HepG2 (cell line): ENCODE data around the gene TOMM20. TPM values are rescaled to one million over a fixed set of nuclear protein-coding genes. Genes with fewer than 3 reads are reported as not detected.

Source experiments
- ARID2 ChIP-seq: sonication (generic); formaldehyde crosslinking; IDR thresholded peaks from 2 replicates; pipeline ENCODE4 v1.8.1; 2022; ENCODE audit warnings: mild to moderate bottlenecking, missing genetic modification reagents, borderline replicate concordance
- CCDC6 ChIP-seq: sonication (generic); formaldehyde crosslinking; IDR thresholded peaks from 2 replicates; pipeline ENCODE4 v1.8.1; 2022; ENCODE audit warnings: mild to moderate bottlenecking, missing genetic modification reagents, moderate library complexity
- FOXM1 ChIP-seq: sonication (generic); formaldehyde crosslinking; IDR thresholded peaks from 2 replicates; pipeline ENCODE4 v1.5.0; 2020; ENCODE audit warnings: missing genetic modification reagents
- MAF1 ChIP-seq: sonication (generic); formaldehyde crosslinking; IDR thresholded peaks from 2 replicates; pipeline ENCODE4 v1.5.0; 2020; ENCODE audit warnings: missing genetic modification reagents, borderline replicate concordance
- ZNF251 ChIP-seq: sonication (generic); formaldehyde crosslinking; IDR thresholded peaks from 2 replicates; pipeline ENCODE4 v1.9.0; 2021; ENCODE audit warnings: mild to moderate bottlenecking, missing genetic modification reagents
- ZNF430 ChIP-seq: sonication (generic); formaldehyde crosslinking; IDR thresholded peaks from 2 replicates; pipeline ENCODE4 v1.9.0; 2021; ENCODE audit warnings: mild to moderate bottlenecking, missing genetic modification reagents
- polyA plus RNA-seq, 8 experiments: library from polyadenylated mRNA; depleted of rRNA in 3 of 8; stranded (reverse) in 7 of 8; unstranded in 1 of 8; fragments of >200 nt; fragmentation: Illumina TruSeq in 4 of 8; extraction: Trizol in 4 of 8; gene quantifications; 2 replicates each; pipeline versions ENCODE4 v1.2.1 to v1.2.3, GENCODE V29; 2011 to 2016; ENCODE audit warnings: low read depth in 4 of 8, missing spikeins in 1 of 8, mixed read lengths in 1 of 8; ENCODE audit not compliant: insufficient read depth in 1 of 8
- total RNA-seq, 5 experiments: library from RNA; depleted of rRNA; stranded (reverse); fragments of >200 nt; fragmentation: Illumina TruSeq; extraction: Trizol; gene quantifications; 2 replicates each; pipeline ENCODE4 v1.2.3, GENCODE V29; 2016; ENCODE audit warnings: low read depth in 1 of 5
- TF ChIP-seq, protein P1 (sequence below): sonication (generic); formaldehyde crosslinking; IDR thresholded peaks from 2 replicates; pipeline ENCODE4 v1.9.0; 2021; ENCODE audit warnings: missing genetic modification reagents, mild to moderate bottlenecking, borderline replicate concordance
- TF ChIP-seq, protein P2 (sequence below): sonication (generic); formaldehyde crosslinking; IDR thresholded peaks from 2 replicates; pipeline ENCODE4 v1.5.0; 2020; ENCODE audit warnings: mild to moderate bottlenecking, missing genetic modification reagents, borderline replicate concordance
- TF ChIP-seq, protein P3 (sequence below), 2 experiments: fragments of 450-650 bp in 1 of 2; sonication (generic) in 1 of 2; formaldehyde crosslinking in 1 of 2; IDR thresholded peaks; 2 replicates each; pipeline versions ENCODE4 v1.6.1 to v1.8.0; 2016 to 2022; ENCODE audit warnings: antibody characterized with exemption in 1 of 2, mild to moderate bottlenecking in 1 of 2, missing genetic modification reagents in 1 of 2
- TF ChIP-seq, protein P4 (sequence below): sonication (generic); formaldehyde crosslinking; IDR thresholded peaks from 2 replicates; pipeline ENCODE4 v1.5.0; 2020; ENCODE audit warnings: missing genetic modification reagents, mild to moderate bottlenecking, borderline replicate concordance
- TF ChIP-seq, protein P5 (sequence below): sonication (generic); formaldehyde crosslinking; IDR thresholded peaks from 2 replicates; pipeline ENCODE4 v1.5.1; 2020; ENCODE audit warnings: missing genetic modification reagents, mild to moderate bottlenecking, borderline replicate concordance

TOMM20 gene
- total and polyA plus RNA-seq, 2 of the 13 experiments (the other 11 are each of a cell fraction or from before 2014, with no cell fraction given) = 153 to 376 TPM

DNA sequence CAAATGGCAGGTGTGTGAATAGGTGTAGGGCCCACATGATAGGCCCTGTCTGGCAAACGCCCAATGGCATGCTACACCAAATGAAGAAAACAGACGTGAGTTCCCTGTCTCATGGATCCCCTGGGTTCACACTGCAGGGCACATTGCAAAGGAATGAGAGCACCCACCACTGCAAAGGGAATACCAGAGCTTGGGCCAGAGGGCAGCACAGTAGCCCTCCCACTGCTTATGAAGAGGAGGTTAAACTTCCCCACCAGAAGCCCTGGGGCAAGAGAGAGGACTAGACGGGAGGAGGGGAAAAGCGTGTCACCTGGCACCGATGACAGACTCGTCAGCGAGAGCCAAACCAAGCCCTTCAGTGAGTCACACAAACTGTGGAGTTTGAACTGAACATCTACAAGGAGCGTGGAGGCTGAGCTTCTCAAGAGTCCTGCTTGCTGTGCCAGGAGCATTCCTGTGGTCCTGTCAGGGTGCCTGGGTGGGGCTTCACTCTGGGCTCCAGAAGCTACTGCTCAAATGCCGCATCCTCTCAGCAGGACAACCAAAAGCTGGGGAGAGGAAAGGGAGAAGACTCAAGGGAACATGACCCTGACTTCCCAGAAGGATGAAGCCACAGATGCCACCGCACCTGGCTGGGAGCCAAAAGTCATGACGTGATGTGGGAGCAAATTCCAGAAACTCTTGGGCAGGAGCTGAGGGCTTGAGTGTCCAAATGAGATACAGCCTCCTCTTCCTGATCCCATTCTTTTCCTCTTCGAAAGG lies 61.1 kb downstream of the TOMM20 start (continued):
- TF ChIP-seq, protein P1, sequence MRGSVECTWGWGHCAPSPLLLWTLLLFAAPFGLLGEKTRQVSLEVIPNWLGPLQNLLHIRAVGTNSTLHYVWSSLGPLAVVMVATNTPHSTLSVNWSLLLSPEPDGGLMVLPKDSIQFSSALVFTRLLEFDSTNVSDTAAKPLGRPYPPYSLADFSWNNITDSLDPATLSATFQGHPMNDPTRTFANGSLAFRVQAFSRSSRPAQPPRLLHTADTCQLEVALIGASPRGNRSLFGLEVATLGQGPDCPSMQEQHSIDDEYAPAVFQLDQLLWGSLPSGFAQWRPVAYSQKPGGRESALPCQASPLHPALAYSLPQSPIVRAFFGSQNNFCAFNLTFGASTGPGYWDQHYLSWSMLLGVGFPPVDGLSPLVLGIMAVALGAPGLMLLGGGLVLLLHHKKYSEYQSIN (CRISPR knock-in tag) = no peak
- TF ChIP-seq, protein P2, sequence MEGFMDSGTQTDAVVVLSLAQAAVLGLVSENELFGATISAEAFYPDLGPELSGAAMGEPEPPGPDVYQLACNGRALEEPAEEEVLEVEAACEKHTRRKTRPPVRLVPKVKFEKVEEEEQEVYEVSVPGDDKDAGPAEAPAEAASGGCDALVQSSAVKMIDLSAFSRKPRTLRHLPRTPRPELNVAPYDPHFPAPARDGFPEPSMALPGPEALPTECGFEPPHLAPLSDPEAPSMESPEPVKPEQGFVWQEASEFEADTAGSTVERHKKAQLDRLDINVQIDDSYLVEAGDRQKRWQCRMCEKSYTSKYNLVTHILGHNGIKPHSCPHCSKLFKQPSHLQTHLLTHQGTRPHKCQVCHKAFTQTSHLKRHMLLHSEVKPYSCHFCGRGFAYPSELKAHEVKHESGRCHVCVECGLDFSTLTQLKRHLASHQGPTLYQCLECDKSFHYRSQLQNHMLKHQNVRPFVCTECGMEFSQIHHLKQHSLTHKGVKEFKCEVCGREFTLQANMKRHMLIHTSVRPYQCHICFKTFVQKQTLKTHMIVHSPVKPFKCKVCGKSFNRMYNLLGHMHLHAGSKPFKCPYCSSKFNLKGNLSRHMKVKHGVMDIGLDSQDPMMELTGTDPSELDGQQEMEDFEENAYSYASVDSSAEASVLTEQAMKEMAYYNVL (CRISPR knock-in tag) = no peak
- 0 out of 2 replicates have a peak, but pooled peaks have one; percentile 37 for TF ChIP-seq ZNF251
- peak; percentile 59; the same call in 1 of the 2 replicates for TF ChIP-seq CCDC6 (CRISPR knock-in tag)
- no peak for TF ChIP-seq ARID2
- TF ChIP-seq, protein P3, sequence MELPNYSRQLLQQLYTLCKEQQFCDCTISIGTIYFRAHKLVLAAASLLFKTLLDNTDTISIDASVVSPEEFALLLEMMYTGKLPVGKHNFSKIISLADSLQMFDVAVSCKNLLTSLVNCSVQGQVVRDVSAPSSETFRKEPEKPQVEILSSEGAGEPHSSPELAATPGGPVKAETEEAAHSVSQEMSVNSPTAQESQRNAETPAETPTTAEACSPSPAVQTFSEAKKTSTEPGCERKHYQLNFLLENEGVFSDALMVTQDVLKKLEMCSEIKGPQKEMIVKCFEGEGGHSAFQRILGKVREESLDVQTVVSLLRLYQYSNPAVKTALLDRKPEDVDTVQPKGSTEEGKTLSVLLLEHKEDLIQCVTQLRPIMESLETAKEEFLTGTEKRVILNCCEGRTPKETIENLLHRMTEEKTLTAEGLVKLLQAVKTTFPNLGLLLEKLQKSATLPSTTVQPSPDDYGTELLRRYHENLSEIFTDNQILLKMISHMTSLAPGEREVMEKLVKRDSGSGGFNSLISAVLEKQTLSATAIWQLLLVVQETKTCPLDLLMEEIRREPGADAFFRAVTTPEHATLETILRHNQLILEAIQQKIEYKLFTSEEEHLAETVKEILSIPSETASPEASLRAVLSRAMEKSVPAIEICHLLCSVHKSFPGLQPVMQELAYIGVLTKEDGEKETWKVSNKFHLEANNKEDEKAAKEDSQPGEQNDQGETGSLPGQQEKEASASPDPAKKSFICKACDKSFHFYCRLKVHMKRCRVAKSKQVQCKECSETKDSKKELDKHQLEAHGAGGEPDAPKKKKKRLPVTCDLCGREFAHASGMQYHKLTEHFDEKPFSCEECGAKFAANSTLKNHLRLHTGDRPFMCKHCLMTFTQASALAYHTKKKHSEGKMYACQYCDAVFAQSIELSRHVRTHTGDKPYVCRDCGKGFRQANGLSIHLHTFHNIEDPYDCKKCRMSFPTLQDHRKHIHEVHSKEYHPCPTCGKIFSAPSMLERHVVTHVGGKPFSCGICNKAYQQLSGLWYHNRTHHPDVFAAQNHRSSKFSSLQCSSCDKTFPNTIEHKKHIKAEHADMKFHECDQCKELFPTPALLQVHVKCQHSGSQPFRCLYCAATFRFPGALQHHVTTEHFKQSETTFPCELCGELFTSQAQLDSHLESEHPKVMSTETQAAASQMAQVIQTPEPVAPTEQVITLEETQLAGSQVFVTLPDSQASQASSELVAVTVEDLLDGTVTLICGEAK (IDR thresholded peaks at IDR 0.05) = no peak
- TF ChIP-seq, protein P3 (CRISPR knock-in tag; IDR thresholded peaks at IDR 0.05) = no peak; the same call in 1 of the 2 replicates
- no peak for TF ChIP-seq MAF1 (CRISPR knock-in tag)
- TF ChIP-seq, protein P4, sequence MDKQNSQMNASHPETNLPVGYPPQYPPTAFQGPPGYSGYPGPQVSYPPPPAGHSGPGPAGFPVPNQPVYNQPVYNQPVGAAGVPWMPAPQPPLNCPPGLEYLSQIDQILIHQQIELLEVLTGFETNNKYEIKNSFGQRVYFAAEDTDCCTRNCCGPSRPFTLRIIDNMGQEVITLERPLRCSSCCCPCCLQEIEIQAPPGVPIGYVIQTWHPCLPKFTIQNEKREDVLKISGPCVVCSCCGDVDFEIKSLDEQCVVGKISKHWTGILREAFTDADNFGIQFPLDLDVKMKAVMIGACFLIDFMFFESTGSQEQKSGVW (CRISPR knock-in tag) = no peak
- no peak for TF ChIP-seq ZNF430 (CRISPR knock-in tag)
- TF ChIP-seq, protein P5, sequence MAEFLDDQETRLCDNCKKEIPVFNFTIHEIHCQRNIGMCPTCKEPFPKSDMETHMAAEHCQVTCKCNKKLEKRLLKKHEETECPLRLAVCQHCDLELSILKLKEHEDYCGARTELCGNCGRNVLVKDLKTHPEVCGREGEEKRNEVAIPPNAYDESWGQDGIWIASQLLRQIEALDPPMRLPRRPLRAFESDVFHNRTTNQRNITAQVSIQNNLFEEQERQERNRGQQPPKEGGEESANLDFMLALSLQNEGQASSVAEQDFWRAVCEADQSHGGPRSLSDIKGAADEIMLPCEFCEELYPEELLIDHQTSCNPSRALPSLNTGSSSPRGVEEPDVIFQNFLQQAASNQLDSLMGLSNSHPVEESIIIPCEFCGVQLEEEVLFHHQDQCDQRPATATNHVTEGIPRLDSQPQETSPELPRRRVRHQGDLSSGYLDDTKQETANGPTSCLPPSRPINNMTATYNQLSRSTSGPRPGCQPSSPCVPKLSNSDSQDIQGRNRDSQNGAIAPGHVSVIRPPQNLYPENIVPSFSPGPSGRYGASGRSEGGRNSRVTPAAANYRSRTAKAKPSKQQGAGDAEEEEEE = no peak
- no peak for TF ChIP-seq FOXM1 (CRISPR knock-in tag)
